Parathyroid adenoma (tissue), 2 donors: ENCODE data around the gene CD2AP.

Experiments
- H2AFZ ChIP-seq: fragments of 300-600 bp; sonication (generic); one replicate; pipeline ENCODE4 v1.7.0; 2017; ENCODE audit warnings: antibody characterized with exemption, mild to moderate bottlenecking
- H3K27ac ChIP-seq: fragments of 300-600 bp; sonication (generic); one replicate; pipeline ENCODE4 v1.7.0; 2017
- H3K27me3 ChIP-seq: fragments of 300-600 bp; sonication (generic); one replicate; pipeline ENCODE4 v1.7.0; 2017; ENCODE audit warnings: low read length; ENCODE audit not compliant: control insufficient read depth, insufficient read depth
- H3K36me3 ChIP-seq: fragments of 300-600 bp; sonication (generic); one replicate; pipeline ENCODE4 v1.7.0; 2017; ENCODE audit warnings: low read length; ENCODE audit not compliant: control insufficient read depth, insufficient read depth
- H3K4me1 ChIP-seq: fragments of 300-600 bp; sonication (generic); one replicate; pipeline ENCODE4 v1.7.0; 2017; ENCODE audit warnings: control low read depth
- H3K4me2 ChIP-seq: fragments of 300-600 bp; sonication (generic); one replicate; pipeline ENCODE4 v1.7.0; 2017; ENCODE audit warnings: low read length
- H3K4me3 ChIP-seq: fragments of 300-600 bp; sonication (generic); one replicate; pipeline ENCODE4 v1.7.0; 2017; ENCODE audit warnings: low read depth, low read length
- H3K79me2 ChIP-seq: fragments of 300-600 bp; sonication (generic); one replicate; pipeline ENCODE4 v1.7.0; 2017; ENCODE audit warnings: control low read depth
- H3K9ac ChIP-seq: fragments of 300-600 bp; sonication (generic); one replicate; pipeline ENCODE4 v1.7.0; 2017; ENCODE audit warnings: mild to moderate bottlenecking
- H3K9me3 ChIP-seq: fragments of 300-600 bp; sonication (generic); one replicate; pipeline ENCODE4 v1.7.0; 2017; ENCODE audit warnings: low read length; ENCODE audit not compliant: control insufficient read depth
- TF ChIP-seq, protein P1 (sequence below): fragments of 300-600 bp; sonication (generic); IDR thresholded peaks from one replicate; pipeline ENCODE4 v1.7.0; 2017; ENCODE audit warnings: antibody characterized with exemption, mild to moderate bottlenecking
- donor health status: primary hyperparathyroidism.

Gene CD2AP

DNA sequence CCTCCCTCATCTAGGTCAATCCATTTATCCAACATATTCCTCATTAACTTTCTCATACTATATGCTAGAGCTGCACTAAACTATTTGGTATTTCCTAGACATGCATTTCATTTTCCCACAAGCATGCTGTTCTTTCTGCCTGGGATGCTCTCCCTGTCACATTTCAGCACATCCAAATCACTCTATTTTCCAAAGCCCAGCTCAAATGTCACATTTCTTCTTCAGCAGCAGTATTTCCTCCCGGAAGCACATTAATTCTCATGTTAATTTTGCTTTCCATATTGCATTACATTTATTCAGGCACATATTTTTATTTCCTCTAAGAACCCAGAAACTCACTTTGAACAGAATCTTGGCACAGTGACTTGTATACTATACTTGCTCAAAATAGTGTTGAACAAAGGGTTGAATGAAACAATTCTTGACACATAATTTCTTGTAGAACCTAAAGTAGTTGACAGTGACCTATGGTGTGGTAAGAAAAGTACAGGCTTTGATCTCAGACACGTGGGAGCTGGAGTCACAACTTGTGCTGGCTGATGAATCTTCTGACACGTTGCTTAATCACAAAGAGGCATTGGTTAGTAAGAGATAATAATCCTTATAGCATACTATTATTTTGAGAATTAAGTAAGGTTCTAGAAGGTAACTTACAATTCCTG lies 30.8 kb upstream of the CD2AP start:
- TF ChIP-seq, protein P1, sequence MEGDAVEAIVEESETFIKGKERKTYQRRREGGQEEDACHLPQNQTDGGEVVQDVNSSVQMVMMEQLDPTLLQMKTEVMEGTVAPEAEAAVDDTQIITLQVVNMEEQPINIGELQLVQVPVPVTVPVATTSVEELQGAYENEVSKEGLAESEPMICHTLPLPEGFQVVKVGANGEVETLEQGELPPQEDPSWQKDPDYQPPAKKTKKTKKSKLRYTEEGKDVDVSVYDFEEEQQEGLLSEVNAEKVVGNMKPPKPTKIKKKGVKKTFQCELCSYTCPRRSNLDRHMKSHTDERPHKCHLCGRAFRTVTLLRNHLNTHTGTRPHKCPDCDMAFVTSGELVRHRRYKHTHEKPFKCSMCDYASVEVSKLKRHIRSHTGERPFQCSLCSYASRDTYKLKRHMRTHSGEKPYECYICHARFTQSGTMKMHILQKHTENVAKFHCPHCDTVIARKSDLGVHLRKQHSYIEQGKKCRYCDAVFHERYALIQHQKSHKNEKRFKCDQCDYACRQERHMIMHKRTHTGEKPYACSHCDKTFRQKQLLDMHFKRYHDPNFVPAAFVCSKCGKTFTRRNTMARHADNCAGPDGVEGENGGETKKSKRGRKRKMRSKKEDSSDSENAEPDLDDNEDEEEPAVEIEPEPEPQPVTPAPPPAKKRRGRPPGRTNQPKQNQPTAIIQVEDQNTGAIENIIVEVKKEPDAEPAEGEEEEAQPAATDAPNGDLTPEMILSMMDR, result no peak
- Histone ChIP-seq H3K4me2 (no peak overlapping the region), H3K36me3 (no peaks in the 10 kb centered on the region), H3K79me2 (no peaks in the 10 kb centered on the region), H3K9ac (no peak overlapping the region), H3K4me3 (no peak overlapping the region), H3K27ac (no peak overlapping the region), H2AFZ (no peak overlapping the region), H3K4me1 (no peaks in the 10 kb centered on the region), H3K27me3 (no peaks in the 10 kb centered on the region), H3K9me3 (no peaks in the 10 kb centered on the region)

DNA sequence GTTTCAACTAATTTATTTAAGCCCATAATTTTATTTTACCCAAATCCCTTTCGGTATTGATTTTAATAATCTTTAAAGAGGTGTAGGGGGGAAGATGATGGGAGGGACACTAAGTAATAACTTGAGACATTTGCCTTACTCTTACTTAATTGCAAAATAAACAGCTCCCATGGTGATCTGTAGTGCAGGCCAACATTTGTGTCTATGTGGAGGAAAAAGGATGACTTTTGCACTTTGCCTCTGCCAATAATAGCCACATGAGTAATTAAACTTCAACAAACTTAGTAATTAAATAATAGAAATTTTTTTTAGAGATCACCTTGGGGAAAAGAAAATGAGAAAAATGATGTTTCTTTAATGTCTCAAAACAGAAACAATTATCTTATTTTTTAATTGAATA lies 29.9 kb upstream of the CD2AP start:
- Histone ChIP-seq H3K27ac (no peak overlapping the region), H3K27me3 (no peaks in the 10 kb centered on the region), H3K79me2 (no peaks in the 10 kb centered on the region), H3K4me1 (no peaks in the 10 kb centered on the region), H3K9me3 (no peaks in the 10 kb centered on the region), H3K9ac (no peak overlapping the region), H3K4me3 (no peak overlapping the region), H3K36me3 (no peaks in the 10 kb centered on the region), H3K4me2 (no peak overlapping the region), H2AFZ (no peak overlapping the region)
- TF ChIP-seq, protein P1, result no peak

DNA sequence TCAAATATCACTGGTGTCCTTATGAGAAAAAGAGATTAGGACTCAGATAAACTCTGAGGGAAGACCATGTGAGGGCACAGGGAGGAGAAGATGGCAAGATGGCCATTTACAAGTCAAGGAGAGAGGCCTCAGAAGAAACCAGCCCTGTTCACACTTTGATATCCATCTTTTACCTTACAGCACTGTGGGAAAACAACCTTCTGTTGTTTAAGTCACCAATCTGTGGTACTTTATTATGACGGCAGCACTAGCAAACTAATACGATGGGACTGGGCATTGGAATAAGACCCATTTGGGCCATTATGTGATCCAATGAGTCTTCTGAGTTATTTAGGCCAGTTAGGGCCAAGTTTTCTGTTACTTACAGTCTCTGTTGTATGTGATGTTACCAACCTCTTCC lies 26.4 kb upstream of the CD2AP start:
- TF ChIP-seq, protein P1, result no peak
- Histone ChIP-seq H3K4me2 (no peak overlapping the region), H3K79me2 (no peaks in the 10 kb centered on the region), H3K4me1 (no peaks in the 10 kb centered on the region), H3K27me3 (no peaks in the 10 kb centered on the region), H2AFZ (no peak overlapping the region), H3K9me3 (no peaks in the 10 kb centered on the region), H3K4me3 (no peak overlapping the region), H3K9ac (no peak overlapping the region), H3K36me3 (no peaks in the 10 kb centered on the region), H3K27ac (no peak overlapping the region)

DNA sequence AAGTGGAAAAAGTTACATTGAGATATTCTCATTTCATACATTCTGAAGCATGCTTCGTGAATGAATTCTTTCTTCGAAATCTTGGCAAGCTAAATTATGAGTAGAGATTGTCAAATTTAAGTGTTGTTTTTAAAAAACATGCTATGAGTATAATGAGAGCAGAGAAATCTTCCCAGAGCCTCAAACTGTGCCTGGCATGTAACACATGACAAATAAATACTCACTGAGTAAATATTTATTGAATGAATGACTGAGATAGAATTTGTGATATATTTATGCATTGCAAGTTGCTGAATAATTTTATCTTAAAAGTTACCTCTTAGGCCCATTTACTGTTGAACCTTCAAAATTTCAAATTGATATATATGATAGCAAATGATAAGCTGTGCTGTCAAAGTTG lies 24.7 kb upstream of the CD2AP start:
- no peaks in the 10 kb centered on the region for H3K36me3 ChIP-seq

More for the DNA sequence above, 24.7 kb upstream of the CD2AP start:
- H3K9me3 ChIP-seq, result no peaks in the 10 kb centered on the region
- no peak overlapping the region for H3K4me2 ChIP-seq
- no peaks in the 10 kb centered on the region for H3K4me1 ChIP-seq
- no peaks in the 10 kb centered on the region for H3K27me3 ChIP-seq
- H3K4me3 ChIP-seq, result no peak overlapping the region
- no peak overlapping the region for H3K27ac ChIP-seq
- TF ChIP-seq, protein P1, result no peak
- H3K9ac ChIP-seq, result no peak overlapping the region
- no peak overlapping the region for H2AFZ ChIP-seq
- H3K79me2 ChIP-seq, result no peaks in the 10 kb centered on the region
